NCI-H510A treated with DMSO at 0.1 percent for 48 hours (cell line): Measurements from ENCODE around the gene IGF2R.
"Not testable (repeated sequence)": the region's sequence is repeated elsewhere in the genome, so short reads cannot be mapped to it uniquely, and the experiment has no call there.

Experiments used
- DNase-seq: peaks from one replicate; lab custom pipeline; 2025; lab: John Stamatoyannopoulos, UW

The IGF2R gene

DNA sequence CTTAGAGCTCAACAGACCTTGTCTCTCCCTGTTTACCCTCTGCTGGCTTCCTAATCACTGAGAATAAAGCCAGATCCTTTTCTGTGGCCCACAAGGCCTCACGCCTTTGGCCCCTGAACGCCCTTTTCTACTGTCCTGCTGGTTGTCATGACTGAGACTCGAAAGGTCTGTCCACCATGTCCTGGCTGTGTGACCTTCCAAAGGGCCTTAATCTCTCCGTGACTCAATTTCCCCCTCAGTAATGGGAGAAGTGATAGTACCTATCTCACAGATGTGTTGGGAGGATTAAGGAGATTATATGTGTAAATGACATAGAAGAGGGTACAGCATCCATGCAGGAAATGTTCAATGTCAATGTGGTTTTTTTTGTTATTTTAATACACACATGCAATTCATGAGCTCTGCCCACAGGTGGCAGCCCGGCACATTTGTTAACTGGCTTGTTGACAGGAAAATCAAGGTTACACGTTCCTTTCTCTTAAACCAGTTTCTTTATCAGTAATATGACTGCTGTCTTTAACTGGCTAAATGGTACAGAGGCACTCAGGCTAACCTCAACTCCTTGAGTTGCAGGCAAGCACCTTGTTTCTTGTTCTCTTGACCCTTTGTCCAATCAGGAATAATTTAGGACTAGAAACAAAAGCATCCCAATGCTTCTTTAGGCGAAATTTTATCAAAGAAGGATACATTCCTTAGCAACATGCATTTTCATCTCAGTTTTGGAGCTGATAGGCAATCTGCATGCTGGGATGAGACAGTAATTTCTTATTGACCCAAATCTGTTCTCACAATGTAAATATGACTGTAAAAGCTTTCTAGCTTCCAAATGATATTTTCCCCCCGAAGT is 169.3 kb downstream of the IGF2R start:
- DNase-seq, result peak; percentile 3

DNA sequence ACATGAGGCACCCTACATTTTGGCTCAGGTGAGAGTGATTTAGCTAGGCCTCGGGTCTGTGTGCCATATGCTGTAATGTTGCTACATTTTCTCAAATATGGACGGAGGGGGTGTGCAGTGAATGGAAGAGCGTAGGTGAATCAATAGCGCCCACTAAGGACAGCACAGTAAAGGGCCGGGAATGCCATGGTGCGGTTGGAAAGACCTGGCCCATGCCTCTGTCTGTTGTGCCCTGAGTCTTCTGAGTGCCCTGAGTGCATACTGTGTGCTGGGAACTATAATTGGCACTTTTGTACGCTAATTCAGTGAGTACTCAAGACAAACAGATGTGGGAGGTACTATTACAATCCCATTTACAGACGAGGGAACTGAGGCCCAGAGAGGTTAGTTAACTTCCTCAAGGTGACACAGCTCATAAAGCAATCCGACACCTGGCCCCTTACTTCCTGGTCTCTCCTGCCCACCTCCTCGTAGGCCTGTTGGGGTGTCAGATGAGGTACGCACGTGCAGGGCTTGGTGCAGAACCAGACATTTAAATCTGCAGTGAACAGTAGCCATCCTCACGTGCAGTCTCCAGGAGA is 170.0 kb downstream of the IGF2R start:
- DNase-seq, result no peak

DNA sequence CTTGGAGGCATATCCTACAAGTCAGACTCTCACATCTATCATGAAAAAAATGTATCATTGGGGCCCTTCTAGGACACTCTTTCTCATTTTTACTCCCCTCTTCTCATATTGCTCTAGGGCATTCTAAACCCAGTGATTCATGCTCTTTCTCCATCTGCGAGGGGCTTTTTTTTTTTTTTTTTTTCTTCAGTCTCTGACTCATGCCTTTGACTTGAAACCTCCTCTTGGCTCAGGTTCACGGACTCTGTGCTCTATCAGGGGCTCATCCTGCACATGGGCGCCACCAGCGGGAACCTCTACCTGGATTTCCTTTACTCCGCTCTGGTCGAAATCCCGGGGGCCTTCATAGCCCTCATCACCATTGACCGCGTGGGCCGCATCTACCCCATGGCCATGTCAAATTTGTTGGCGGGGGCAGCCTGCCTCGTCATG is 170.6 kb downstream of the IGF2R start:
- DNase-seq, result no peak

DNA sequence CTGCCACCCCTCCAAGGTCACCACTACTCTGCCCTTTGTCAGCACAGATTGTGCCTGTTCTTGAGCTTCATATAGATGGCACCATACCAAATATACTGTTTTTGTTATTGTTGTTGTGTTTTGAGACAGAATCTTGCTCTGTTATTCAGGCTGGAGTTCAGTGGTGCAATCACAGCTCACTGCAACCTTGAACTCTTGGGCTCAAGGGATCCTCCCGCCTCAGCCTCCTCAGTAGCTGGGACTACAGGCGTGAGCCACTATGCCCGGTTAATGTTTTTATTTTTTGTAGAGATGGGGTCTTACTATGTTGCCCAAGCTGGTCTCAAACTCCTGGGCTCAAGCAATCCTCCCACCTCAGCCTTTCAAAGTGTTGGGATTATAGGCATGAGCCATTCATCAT is 171.6 kb downstream of the IGF2R start:
- DNase-seq, result not testable (repeated sequence)

DNA sequence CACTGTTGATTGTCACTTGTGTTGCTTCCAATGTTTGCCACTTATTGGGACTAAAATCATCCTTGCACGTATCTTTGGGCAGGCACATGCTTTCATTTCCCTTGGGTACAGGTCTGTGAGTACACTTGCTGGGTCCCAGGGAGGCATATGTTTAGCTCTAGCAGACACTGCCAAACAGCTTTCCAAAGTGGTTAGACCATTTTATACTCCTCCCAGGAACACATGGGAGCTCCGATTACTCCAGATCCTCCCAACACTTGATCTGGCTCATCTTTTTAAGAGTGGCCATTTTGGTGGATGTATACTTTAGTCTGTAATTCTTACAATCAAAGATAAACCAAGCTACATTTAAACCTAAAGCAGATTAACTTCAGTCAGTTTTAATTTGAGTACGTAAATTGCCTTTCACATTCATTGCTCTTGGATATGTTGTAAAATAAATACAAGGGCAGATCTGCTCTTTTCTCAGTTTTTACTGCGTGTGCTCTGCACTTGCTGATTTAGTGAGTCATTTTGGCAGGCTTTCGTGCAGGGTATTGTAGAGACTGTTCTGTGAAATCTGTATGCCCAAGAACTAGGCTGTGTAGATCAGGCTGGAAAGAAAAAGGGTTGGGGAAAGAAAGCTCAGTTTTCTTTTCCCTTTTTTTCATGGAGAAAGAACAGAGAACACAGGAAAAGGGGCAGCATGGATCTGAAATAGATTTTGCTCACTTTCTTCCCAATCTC is 172.3 kb downstream of the IGF2R start:
- no peak for DNase-seq

DNA sequence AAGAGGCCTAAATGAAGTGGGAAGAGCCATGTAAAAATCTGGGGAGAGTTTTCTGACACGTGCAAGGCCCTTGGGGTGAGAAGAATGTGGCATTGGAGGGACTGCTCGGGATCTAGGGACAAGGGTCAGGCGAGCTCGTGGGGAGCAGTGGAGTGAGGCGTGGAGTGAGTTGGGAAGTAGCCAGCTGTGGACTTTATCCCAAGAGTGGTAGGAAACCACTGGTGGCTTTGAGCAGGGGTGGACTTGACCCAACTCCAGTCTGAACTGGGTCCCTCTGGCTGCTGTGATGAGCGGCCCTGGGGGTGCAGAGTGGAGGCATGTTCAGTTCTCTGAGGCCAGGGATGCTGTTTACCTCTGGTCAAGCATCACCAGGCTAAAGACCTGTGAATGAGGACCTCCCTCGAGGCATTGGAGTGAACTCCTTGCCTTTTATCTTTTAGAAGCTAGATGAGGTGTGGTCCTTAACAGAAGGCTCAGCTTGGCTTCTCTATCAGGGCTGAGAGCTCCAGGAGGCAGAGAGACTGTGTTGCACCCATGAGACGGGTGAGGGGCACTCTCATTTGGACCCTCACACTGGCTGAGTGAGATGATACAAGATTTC is 173.3 kb downstream of the IGF2R start:
- no peak for DNase-seq

DNA sequence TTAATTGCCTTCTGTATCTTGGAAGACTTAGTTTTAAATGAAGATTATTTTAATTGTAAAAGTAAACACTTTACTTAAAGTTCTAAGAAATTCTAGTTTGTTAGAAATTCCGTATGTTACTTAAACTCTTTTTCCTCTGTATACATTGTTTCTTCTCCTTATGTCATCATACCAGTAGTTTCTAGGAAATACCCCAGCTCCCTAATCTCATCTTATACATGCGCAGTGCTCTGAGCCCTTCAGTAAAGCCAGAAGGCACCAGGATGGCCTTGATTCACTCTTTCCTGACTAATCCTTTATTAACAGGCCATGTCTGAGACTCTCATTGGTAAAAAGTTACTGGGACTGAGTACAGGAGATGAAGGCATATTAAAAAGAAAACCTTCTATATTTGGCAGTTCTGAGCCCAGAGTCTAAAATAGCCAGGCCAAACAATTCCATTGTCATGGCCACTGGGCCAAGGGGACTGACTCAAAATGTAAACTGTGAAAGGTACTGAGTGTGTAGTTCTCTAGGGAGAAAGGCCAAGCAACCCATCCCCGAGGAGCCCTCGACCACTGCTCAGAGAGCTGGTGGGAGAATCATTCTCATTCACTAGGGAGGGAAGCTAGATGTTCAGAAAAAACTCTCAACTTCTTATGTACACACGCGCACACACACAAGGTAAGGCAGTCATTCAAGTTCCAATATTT is 177.7 kb downstream of the IGF2R start:
- DNase-seq, result no peak

DNA sequence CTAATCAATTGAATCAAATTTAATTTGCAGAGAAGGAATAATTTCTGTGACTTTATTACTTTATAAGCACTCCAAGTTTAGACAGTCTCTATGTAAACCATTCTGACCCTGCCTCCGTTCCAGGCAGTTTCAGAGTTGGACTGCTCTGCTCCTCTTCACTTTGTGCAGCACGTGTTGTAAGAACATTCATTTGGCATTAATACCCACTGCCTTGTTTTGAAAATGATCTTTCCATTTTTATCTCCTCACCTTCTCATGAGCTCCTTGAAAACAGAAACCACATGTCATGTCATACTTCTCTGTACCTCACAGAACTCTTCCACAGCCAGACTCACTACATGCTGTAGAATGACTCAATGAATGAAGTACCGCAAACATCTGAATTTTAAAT is 178.3 kb downstream of the IGF2R start:
- DNase-seq, result no peak

DNA sequence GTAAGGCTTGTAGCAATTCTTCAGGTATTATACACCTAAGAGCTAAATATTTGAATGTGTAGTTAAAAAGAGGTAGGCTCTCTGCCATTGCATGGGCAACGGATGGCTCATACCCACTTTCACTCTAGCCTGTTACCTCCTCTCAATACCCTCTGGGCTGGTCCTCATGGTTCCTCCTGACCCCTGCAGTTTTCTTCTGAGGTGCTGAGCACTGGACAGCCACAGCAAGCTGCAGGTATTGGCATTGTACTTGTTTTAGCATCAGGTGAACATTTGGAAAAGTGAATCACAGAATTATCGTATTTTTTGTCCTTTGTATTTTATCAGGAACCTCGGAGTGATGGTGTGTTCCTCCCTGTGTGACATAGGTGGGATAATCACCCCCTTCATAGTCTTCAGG is 185.6 kb downstream of the IGF2R start:
- no peak for DNase-seq

DNA sequence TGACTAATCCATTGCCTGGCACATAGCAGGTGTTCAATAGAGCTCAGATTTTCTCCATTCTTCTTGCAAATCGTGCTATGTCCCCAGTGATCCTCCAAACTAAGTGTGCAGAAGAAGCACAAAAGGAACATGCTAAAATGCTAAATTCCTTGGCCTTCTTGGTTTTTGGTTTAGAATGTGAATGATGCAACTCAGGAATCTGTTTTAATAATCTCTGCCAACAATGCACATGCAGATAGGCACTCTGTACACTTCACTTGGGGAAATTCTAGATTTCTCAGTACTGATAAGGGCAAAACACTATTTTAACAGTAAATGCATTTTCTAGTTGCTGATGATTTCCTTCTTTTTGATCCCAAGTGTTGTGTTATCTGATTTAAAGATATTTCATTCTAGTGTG is 188.0 kb downstream of the IGF2R start:
- no peak for DNase-seq

DNA sequence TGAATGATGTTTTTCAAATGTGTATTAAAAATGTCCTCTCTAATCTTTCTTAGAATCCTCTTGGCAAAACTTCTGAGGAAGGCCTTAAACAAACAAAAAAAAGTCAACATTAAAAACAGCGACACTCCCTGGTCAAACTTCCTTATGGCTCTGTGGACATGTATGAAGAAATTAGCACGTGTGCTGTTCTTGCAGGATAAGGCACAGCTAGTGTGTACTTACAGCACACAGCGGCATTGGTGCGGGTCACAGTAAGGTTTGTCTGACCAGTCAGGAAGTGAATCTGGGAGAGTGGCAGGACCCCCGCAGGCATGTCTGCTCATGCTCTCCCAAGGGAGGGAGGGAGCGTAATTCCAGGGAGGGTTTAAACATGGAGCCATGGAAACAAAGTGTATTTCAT is 191.6 kb downstream of the IGF2R start:
- no peak for DNase-seq
